Hypothalamus (tissue), 51 donors: ENCODE results near the gene RGS14.
A peak's percentile ranks its signal among the peaks of the same experiment; 100 is the strongest.

ENCODE experiments used
- DNase-seq, 51 donors: peaks; one replicate each; lab custom pipeline; 2025; lab: John Stamatoyannopoulos, UW

Gene RGS14

GRCh38 chr5:177362610-177363507 lies 5.1 kb downstream of the RGS14 start:
- peak in 10 of 51 donors; percentile 10 to 76 (median 22) for DNase-seq

GRCh38 chr5:177363565-177363964 lies 5.8 kb downstream of the RGS14 start:
- DNase-seq = no peak

GRCh38 chr5:177364159-177364962 lies 6.6 kb downstream of the RGS14 start:
- peak in 1 of 51 donors; percentile 7 for DNase-seq

DNA sequence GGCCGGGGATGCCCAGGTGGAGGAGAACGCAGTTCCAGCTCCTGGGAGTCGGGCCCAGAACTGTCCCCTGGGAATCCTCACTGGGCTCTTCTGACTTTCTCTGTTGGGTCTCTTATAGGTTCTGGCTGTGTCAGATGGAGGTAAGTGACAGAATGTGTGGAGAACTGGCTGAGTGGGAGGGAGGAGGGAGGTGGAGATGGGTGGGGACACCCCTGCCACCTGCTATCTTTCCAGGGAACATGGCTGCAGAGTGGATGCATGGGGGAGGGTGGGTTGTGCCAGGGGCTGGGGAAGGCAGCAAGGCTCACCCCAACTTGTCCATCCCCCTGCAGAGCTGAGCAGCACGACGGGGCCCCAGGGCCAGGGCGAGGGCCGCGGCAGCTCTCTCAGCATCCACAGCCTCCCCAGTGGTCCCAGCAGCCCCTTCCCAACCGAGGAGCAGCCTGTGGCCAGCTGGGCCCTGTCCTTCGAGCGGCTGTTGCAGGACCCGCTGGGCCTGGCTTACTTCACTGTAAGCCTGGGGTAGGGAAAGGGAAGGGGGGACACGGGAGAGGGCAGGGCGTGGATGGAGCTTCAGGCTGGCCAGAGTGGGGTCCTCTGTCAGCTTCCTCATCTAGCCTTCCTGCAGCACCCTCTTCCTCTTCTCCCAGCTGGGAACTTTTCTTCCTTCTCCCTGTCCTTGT lies 8.3 kb downstream of the RGS14 start:
- DNase-seq = no peak

DNA sequence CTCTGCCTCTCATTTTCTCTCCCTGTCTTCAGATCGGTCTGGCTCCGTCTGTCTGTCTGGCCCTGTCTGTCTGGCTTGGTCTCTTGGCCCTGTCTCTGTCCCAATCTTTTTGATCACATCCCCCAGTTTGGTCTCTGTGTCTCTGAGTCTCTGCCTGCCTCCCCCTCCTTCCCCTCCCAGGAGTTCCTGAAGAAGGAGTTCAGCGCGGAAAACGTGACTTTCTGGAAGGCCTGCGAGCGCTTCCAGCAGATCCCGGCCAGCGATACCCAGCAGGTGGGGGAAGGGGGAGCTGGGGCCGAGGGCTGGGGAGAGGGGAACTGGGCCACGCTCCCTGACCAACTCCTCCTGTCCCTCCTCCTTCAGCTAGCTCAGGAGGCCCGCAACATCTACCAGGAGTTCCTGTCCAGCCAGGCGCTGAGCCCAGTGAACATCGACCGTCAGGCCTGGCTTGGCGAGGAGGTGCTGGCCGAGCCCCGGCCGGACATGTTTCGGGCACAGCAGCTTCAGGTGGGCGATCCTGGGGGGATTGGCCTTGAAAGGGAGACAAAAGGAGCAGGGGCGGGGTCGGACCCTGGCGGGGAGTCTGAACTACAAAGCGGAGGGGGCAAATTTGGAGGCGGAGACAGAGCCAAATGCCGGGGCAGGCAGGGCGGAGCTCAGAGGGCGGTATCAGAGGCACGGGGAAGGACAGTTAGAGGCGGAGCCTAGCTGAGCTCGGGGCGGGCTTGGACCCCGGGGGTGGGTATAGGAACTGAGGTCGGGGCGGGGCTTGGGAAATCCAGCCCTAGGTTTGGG lies 9.0 kb downstream of the RGS14 start:
- peak in 13 of 51 donors; percentile 8 to 58 (median 27) for DNase-seq

DNA sequence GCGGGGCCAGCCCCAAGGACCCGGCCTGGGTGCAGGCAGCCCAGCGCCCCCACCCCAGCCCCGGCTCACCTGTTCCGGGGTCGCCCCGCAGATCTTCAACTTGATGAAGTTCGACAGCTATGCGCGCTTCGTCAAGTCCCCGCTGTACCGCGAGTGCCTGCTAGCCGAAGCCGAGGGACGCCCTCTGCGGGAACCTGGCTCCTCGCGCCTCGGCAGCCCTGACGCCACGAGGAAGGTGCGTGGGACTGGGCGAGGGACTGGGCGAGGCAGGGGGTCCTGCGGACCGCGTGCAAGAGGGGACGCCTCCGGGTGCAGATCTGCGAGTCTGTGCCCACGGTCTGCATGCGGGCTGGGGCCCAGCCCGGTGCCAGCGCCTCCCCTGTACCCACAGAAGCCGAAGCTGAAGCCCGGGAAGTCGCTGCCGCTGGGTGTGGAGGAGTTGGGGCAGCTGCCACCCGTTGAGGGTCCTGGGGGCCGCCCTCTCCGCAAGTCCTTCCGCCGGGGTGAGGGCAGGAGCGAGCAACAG lies 9.7 kb downstream of the RGS14 start:
- peak in 1 of 51 donors; percentile 14 for DNase-seq

DNA sequence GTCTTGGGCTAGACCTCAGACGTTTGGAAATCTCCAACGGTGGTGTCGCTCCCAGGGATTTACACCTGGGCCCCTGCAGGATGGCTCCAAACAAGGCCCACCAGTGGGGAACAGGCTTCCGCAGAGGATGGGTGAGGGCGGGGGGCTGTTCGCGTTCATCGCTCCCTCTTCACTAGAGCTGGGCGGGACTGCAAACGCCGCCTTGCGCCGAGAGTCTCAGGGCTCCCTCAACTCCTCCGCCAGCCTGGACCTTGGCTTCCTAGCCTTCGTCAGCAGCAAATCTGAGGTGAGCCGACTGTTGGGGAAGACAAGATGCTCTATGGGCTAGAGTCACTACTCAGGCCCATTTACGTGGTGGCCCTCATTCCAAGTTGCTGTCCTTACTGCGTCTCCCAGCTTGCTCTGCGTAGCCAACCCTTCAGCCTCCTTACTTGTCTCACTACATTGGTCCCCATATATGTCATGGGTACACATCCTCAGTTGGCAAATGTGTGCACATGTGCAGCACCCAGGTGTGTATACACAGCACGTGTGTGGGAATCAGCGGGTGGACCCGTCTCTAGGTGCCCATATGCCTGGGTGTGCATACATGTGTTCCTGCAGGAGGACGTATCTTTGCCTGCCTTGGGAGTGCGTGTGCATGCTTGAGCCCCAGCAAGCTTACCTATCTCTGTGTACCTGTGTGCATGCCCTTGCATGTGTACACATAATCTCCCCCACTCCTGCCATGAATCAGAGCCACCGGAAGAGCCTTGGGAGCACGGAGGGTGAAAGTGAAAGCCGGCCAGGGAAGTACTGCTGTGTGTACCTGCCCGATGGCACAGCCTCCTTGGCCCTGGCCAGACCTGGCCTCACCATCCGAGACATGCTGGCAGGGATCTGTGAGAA lies 10.5 kb downstream of the RGS14 start:
- DNase-seq = no peak

DNA sequence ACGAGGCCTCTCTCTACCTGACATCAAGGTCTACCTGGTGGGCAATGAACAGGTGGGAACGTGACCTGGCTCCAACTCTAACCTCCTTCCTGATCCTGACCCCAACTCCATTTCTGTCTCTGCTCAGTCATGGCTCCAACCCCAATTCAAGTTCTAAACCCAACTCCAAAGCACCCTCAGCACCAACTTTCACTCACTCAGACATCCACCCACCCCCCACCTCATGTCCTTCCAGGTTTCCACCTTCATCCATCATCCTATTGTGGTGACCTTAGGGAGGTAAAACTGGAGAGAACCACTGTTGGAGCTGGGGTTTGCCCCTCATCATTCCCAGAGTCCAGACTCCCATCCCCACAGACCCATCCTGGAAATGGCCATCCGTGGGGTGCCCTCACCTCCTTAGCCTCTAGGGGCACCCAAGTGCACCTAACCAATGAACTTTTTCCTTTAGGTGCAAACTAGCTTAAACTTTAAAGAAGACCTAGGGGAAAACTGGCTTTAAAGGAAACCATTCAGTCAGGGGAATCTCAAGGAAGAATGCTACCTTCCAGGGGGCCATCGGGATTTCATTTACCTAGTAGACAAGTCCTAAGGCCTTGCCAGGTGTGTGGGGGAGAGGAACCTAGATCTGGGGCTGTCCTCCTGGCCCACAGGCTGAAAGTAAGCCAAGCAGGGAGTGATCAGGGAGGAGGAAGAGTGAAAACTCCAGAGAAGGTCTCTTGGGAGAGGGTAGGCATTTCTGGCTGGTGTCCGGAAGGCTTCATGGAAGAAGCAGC lies 11.3 kb downstream of the RGS14 start:
- no peak for DNase-seq

GRCh38 chr5:177369645-177370440 lies 12.1 kb downstream of the RGS14 start:
- DNase-seq = no peak

DNA sequence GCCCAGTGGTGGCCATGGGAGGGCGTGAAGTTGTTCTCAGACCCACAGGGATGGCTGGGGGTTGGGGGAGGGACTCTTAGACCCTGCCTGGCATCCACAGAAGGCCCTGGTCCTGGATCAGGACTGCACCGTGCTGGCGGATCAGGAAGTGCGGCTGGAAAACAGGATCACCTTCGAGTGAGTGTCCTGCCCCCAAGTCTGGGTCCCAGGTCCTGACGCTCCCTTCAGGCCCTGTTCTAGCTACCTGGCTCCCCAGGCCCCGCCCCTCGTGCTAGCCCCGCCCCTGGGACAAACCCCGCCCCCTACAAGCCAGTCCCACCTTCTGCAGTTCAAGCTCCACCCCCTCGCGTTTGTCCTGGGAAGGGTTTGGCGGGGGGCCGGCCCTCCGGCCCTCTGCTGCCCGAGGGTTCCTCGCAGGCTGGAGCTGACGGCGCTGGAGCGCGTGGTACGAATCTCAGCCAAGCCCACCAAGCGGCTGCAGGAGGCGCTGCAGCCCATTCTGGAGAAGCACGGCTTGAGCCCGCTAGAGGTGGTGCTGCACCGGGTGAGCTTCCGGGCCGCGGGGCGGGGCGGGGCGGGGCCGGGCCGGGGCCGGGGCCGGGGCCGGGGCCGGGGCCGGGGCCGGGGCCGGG lies 12.9 kb downstream of the RGS14 start:
- peak in 23 of 51 donors; percentile 14 to 53 (median 33) for DNase-seq

DNA sequence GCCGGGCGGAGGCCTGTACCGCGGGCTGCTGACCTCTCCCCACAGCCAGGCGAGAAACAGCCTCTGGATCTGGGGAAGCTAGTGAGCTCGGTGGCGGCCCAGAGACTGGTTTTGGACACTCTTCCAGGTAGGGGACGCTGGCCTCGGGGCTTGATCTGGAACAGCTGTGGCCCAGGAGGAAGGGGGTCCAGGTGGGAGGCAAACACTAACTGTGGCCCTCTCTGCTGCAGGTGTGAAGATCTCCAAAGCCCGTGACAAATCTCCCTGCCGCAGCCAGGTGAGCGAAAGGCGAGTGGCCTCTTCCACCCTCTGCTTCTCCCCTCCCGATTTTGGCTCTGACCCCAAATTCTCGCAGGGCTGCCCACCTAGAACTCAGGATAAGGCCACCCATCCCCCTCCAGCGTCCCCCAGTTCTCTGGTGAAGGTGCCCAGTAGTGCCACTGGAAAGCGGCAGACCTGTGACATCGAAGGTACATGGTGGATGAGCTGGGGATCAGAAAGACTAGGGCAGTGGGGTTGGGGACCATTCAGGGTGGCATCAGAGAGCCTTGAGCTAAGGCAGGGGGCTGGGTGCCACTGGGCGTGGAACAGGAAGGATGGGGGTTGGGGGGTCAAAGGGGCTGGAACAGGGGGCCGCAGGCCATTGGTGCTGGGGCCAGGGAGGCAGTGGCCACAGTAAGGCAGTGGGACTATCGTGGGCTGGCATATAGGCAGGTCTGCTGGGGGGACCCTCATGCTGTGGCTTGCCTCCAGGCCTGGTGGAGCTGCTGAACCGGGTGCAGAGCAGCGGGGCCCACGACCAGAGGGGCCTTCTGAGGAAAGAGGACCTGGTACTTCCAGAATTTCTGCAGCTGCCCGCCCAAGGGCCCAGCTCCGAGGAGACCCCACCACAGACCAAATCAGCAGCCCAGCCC lies 13.7 kb downstream of the RGS14 start:
- DNase-seq = no peak

DNA sequence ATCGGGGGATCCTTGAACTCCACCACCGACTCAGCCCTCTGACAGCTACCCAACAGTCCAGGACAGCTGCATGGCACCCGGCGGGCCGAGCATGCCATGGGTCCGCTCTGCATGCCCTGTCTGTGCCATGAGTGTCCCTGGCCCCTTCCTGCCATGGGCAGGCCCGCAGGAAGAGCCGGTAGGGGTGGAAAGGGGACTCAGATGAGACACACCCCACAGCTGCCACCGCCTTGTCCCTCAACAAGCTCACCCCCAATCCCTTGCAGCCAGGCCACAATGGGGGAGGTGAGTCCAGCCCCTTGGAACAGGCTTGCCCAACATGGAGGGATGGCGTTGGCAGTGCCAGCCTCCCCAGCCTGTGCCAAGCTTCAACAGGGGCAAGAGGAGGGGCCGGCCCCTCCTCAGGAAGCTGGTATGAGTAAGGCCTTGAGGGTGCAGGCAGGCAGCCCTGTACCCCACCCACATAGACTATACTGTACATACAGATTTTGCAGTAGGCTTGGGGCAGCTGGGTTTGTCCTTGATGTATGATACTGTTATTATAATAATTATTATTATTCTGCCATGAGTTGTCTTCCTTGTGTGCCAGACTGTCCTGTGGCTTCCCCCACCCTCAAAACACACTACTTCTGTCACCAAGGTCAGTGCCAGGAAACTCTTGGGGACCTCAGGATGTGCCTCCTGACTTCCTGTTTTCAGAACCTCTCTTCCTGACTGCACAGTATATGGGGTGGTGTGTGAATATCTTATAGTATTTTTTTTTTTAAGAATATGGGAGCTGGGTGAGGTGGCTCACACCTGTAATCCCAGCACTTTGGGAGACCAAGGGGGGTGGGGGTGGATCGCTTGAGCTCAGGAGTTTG lies 14.5 kb downstream of the RGS14 start:
- DNase-seq = no peak

- no peak for DNase-seq
Measured at GRCh38 chr5:177372910-177373309, 15.2 kb downstream of the RGS14 start.

DNA sequence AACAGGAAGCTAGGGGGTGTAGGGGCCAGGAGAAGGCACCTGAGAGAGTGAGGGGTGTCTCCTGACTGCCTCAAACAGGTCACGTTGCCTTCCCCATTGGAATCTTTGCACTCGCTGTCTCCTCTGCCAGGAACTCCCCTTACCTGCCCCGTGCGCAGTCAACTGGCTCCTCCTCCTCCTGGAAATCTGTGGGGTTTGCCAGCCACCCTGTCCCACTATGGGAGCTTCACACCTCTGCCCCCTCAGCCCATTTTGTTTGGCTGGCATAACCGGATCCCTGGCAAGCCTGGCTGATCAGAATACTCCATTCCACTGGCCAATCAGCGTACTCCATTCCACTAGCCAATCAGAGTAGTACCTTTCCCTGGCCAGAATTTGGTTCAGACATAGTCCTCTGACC lies 16.1 kb downstream of the RGS14 start:
- no peak for DNase-seq

- no peak for DNase-seq
Measured at GRCh38 chr5:177374211-177374610, 16.5 kb downstream of the RGS14 start.
